GM13977 (cell line): Measurements from ENCODE around the gene MIGA2.

Source experiments
- DNase-seq: peaks from one replicate; pipeline ENCODE4 v3.0.0; 2012; ENCODE audit warnings: low spot score
- in situ Hi-C: fragments of 300-500 bp; cut with MboI; formaldehyde crosslinking; loops from one replicate; pipeline ENCODE4 v1.12.0; 2022; ENCODE audit warnings: low sequenced_read_pairs, low pct_unique_long_range_greater_than_20kb, mixed read lengths, inconsistent platforms; ENCODE audit not compliant: unreplicated experiment
- TF ChIP-seq, protein P1 (sequence below): IDR thresholded peaks from 2 replicates; pipeline ENCODE4 v1.5.1; 2012; ENCODE audit warnings: mild to moderate bottlenecking, control low read depth; ENCODE audit not compliant: insufficient read depth; ENCODE audit errors: extremely low read depth, missing control alignments

The MIGA2 gene

DNA sequence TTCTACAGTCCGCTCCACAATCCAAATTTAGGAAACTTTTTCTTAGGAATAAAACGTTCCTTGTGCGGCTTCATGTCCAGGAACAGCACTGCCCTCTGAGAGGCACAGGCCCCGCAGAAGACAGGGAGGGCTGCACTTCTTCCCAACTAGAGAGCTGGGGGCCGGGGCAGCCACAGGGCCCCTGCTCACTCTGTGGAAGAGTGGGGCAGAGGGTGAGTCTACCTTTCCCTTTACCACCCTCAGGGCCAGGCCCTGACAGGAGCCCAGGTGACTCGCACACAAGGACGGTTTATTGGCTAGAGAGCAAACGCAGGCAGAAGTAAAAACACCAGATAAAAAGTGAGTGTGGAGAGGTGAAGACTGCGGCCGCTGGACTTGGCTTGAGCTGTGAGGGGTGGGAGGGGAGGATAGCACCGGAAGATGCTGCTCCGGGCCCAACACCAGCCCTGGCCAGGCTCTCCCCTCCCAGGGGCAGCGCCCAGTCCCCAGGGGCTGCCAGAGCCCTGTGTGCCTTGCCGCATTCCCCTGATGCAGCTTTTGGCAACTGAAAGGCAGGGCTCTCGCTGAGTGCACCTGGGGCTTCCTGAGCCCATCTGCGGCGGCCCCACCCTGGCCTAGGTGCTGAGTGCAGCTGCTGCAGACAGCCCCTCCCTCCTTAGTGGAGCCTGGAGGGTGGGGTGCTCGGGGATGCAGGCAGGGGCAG is 28.5 kb upstream of the MIGA2 start:
- DNase-seq, result no peak
- TF ChIP-seq, protein P1, sequence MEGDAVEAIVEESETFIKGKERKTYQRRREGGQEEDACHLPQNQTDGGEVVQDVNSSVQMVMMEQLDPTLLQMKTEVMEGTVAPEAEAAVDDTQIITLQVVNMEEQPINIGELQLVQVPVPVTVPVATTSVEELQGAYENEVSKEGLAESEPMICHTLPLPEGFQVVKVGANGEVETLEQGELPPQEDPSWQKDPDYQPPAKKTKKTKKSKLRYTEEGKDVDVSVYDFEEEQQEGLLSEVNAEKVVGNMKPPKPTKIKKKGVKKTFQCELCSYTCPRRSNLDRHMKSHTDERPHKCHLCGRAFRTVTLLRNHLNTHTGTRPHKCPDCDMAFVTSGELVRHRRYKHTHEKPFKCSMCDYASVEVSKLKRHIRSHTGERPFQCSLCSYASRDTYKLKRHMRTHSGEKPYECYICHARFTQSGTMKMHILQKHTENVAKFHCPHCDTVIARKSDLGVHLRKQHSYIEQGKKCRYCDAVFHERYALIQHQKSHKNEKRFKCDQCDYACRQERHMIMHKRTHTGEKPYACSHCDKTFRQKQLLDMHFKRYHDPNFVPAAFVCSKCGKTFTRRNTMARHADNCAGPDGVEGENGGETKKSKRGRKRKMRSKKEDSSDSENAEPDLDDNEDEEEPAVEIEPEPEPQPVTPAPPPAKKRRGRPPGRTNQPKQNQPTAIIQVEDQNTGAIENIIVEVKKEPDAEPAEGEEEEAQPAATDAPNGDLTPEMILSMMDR, result no peak
- in situ Hi-C loops, result no loop called here

- TF ChIP-seq, protein P1, result no peak
- no peak for DNase-seq
- in situ Hi-C loops, result no loop called here
Observed at GRCh38 chr9:129008469-129008965, 27.9 kb upstream of the MIGA2 start.

GRCh38 chr9:129008986-129009583 is 27.3 kb upstream of the MIGA2 start:
- DNase-seq, result no peak
- TF ChIP-seq, protein P1, result no peak
- in situ Hi-C loops, result no loop called here

- TF ChIP-seq, protein P1, result no peak
- no peak for DNase-seq
- in situ Hi-C loops, result no loop called here
Observed at GRCh38 chr9:129009584-129010141, 26.8 kb upstream of the MIGA2 start.

DNA sequence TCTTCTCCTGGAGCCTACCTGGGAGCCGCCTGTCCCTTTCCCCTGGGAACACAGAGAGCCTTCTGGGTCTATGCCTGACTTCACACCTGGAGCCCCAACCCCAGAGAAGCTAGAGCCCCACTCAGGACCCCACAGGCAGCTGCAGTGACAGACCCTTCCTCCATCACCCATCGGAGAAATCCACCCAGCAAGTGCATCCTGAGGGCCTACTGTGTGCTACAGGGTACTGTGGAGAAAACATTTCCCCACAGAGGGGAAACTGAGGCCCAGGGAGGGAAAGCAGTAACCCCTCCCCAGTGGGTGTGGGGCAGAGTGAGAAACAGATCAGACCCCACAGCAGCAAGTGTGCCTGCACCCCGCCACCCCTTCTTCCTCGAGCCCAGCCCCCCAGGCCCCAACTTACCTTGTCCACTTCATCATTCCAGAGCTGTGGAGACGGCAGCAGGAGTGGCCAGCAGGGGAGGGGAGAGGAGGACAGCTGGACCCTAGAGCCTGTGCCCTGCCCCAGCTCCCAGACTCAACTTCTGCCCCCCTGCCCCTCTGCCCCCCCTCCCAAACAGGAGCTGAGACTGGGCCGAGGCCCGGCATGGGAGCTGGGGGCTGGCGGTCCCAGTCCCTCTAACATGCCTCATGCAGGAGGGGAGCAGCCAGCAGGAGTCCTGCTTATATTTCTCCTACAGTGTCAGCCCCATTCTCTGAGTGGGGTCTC is 26.0 kb upstream of the MIGA2 start:
- TF ChIP-seq, protein P1, result no peak
- in situ Hi-C loops, result no loop called here
- no peak for DNase-seq

- TF ChIP-seq, protein P1, result no peak
Observed at GRCh38 chr9:129011170-129011569, 25.3 kb upstream of the MIGA2 start.

More at GRCh38 chr9:129011170-129011569, 25.3 kb upstream of the MIGA2 start:
- in situ Hi-C loops, result no loop called here
- no peak for DNase-seq
